HG03025 (cell line): Measurements from ENCODE around the gene VIPR1.

Source experiments
- ATAC-seq: cut with Tn5 transposase; IDR thresholded peaks from one replicate; pipeline ENCODE4 v1.9.1; 2021; ENCODE audit warnings: mild to moderate bottlenecking, moderate library complexity; ENCODE audit not compliant: unreplicated experiment, low FRiP score

The VIPR1 gene

DNA sequence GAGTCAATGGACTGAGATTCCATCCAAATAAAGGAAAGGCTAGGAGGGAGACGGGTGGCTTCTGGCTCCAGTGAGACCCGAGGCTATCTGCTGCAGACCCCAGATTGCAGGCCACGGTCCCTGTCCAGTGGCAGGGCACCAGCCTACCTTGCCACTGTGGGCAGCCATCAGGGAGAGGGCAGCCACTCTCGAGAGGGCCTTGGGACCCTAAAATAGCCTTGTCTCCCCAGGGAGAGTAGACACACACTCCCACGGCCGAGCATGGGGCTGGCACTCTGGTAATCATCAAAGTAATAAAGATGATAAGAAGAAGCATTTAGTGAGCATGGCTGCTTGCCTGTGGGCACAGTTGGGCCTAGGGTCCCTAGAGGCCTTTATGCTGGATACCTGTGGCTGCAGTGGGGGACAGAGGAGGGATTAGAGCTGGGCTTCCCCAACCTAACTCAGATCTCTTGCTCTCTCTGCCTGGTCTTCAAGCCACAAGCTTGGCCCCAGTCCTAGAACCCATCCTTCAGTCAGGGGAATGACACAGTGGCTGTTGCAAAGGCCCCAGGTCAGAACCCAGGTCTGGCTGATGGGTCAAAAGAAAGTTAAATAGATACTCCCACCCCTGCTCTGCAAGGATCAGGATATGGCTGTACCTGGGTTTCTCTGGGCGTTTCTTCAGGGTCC, 9.2 kb upstream of the VIPR1 start:
- no peak for ATAC-seq

DNA sequence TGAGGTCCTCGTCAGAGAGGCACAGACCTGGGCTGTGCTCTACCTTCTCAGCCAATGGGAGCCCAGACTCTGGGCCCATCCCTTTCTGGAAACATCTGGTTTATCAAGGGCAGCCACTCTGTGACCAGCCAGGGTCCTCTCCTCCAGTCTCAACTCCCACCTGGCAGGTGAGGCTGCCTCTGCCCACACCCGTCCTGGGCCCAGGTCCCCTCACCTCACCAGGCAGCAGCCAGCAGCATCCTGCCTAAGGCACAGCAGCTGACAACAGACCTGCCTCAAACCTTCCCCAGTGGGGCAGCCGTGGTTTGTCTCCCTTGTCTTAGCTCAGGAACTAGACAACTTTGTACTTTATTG, 8.7 kb upstream of the VIPR1 start:
- ATAC-seq = no peak

DNA sequence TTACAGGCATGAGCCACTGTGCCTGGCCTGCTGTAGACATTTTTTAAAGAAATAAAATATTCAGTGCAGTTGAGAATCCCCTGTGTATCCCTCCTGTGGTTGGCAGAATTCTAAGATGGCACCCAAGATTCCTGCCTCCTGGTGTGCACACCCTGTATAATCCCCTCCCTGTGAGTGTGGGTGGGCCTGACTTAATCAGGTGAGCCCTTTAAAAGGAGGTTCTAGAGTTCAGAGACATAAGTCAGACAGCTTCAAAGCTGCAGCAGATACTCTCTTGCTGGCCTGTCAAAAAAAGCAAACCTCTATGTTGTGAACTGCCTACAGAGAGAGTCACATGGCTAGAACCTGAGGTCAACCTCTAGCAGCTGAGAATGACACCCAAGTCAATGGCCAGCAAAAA, 7.0 kb upstream of the VIPR1 start:
- ATAC-seq = no peak

DNA sequence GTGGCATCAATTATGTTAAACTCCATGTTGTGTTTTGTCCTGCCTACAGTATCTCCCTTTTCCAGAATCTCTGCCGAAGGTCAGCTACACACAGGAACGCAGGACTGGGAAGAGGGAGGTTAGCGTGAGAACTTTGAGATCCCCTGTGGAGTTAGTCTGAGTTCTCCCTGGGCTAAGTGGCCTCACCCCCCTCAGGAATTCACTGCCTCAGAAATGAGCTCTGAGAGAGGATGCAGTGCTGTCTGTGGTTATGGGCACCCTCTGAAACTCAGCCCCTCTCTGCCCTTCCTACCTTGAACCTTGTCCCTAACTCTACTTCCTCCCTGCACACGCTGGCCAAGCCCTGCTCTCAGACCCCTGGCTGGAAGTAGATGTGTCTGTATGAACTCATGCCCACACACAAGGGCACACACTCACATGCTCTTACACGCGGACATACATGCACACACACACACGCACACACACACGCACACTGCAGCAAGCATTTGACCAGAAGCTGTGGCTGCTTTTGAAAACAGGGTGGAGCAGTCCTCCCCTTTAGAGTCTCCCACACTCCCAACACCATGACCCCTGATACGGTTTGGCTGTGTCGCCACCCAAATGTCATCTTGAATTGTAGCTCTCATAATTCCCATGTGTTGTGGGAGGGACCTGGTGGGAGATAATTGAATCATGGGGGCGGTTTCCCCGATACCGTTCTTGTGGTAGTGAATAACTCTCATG, 5.3 kb upstream of the VIPR1 start:
- ATAC-seq = no peak

DNA sequence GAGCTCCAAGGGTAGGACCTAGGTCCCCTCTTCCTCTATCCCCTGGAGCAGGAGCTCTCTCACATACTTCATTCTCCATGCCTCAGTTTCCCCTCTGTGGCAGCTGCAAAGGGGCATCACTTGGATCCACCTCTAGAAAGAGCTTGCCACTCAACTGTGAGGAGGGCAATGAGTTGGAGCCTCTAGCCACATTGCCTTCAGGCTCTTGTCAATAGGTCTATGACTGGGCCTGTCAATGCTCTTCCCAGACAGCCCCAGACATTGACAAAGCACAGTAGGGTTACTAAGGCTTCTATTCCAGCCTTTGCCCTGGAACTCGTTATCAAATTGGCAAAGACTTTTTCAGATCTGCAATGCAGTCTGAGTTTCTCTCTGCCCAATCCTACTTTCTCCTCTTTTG, 4.4 kb upstream of the VIPR1 start:
- ATAC-seq = no peak

DNA sequence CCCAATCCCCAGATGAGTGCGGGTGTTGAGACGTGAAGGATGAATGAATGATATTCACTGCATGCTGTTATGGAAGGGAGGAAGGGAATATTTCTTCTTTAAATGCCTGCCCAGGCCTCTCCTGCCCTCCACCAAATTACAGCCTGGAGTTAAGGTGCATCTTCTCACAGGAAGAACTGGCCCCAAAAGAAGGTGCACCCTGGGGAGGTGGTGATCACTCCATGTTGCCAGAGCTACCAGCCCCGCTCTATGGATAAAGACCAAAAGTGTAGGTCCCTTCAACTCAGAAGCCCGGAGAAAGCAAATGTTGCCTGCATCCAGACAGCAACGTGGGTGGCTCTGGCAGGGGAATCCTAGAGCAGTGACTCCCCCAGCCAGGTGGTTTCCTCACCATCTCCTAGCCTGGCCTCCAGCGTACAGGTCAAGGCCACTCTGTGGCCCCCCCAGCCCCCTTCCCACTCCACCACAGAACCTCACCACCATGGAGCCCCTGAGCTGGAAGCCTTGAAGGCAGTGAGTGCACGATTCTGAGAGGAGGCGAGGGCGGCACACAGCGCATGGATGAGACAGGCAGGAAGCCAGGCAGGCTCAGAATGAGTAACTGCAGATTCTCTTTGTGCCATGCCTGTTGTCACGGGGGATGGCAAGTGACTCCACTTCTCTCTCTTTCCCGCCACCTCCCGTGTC, 3.5 kb upstream of the VIPR1 start:
- ATAC-seq = no peak

DNA sequence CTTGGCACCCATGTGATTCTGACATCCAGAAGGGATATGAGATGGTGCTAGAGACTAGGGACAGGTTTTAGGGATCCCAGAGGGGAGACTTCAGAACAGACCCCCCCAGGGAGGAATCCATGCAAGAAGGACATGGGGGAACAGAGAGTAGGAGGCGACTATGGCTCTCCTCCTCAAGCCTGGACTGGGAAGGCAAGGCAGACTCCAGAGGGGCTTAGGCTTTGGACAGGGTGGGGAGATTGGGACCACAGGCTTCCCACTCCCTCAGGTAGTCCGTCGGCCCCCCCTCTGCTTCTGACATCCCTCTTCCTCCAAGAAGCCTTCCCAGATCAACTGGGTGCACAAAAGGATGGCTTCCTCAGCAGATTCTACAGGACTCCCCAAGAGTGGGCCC, 3.0 kb upstream of the VIPR1 start:
- no peak for ATAC-seq

DNA sequence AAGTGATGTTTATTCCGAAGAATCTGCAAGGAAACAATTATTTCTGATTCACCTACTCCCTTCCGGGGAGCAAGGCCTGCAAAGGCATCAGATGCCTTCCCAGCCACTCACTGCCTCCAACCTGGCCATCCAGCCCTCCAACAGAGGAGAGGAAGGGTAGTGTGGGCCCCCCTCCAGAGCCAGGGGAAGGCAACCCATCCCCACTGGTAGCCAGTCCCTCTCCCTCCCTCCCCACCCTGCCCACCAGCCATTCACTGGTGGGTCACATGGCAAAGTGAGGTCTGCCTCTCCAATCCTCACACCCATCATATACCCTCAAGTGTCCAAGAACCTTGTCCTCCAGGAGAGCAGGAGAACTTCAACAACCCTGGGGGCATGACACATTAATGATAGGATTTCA, 2.4 kb upstream of the VIPR1 start:
- ATAC-seq = no peak

DNA sequence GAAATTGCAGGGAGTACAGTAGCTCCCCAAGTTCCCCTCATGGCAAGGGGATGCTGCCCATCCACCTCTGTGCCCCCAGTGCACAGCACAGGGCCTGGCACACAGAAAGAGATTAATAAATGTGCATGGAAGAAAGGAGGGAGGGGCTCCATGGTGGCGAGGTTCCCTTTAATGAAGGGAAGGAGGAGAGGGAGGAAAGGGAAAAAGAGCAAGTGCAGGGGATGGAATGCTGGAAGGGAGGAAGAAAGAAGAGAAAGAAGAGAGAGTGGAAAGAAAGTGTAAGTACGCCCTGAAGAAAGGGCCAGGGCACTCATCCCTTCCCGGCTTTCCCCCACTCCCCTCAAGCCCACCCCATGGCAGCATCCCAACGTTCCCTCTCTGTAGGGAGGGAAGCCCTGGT, 1.5 kb upstream of the VIPR1 start:
- no peak for ATAC-seq

DNA sequence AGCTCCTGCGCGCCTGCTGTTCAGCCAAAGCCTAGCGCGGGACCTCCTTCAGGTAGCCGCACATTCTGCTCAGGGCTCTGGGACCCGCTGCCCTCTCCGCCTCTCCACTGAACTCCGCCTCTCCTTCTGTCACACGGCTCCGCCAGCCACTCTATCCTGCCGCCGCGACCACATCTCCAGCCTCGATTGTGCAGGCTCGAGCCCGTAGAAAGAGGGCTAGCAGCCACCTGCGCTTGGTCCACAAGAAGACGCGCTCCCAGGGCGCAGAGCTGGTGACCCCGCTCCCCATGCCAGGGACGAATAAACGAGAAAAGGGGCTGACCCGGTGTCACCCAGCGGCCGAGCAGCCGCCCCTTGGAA, 1.1 kb upstream of the VIPR1 start:
- ATAC-seq = no peak

DNA sequence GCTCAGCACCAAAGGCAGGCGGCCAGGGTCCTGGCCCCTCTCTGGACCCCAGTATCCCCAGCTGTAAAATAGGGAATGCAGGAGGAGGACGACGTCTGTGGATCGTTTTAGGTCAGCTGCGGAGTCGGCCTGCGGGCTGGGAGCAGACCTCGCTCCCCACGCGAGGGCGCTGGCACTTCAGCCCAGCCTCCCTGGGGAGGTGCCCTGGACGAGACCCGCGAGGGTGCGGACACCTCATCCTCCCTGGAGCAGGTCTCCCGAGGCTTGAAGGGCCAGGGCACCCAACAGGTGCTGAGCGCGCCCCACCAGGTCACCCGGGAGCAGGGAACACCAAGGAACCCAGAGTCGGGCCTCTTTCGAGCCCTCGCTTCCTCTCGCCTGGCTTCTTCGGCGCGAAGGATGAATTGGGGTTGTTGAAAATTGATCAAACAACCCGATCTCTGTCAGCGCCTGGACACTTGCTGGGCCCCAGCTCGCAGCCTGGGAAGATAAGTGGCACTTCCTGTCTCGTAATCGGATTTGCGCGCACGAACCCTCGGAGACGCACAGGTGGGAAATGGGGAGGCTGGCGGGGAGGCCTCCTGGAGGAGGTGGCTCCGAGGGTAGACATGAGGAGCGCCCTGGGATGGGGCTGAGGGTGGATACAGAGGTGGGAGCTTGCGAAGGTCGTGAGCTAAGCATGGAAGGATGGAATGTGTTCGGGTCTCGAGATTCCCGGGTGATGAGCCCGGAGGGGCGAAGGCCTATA, 588 bp upstream of the VIPR1 start:
- ATAC-seq = peak; percentile 23

DNA sequence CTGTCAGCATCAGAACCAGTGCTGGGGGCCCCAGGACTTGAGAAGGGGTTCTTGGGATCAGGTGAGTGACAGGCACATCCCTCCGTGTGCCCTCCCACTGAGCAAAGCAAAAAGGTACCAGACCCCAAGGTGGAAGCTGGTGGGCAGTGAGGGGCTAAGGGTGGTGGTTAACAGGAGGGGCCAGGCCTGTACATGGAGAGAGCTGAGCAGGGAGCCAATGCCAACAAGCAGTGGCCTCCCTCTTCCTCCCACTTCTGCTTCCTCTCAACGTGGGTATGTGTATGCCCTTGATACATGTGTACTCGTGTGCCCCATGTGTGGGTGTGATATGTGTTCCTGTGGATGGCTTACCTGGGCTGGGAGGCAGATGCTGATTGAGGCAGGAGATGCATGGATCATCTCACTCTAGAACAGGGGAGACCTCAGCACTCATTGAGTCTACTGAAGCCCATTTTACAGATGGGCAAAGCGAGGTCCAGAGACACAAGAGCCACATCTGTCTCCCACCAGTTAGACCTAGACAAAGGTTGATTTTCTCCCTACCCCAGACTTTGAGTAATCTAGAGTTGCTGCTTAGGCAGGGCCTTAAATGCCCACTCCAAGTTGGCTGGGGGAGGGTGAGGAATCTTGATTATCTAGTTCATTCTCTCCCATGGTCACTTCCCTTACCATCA, 945 bp downstream of the VIPR1 start:
- no peak for ATAC-seq

DNA sequence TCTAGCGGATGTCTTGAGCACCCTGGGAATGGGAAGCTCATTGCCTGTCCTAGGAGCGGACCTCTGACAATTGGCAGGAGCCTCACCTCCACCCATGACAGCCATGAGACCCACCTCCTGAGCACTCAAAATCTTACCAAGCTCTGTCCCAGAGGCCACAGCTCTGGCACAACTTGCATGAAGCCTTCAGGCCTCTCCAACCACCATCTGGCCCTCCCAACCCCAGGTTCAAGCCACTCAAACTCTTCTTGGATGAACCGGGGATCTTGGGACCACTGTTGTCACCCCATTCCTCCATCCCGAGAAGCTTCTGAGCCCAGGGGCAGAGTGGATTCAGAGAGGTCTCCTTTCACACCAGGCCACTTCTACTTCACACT, 1.5 kb downstream of the VIPR1 start:
- ATAC-seq = no peak

DNA sequence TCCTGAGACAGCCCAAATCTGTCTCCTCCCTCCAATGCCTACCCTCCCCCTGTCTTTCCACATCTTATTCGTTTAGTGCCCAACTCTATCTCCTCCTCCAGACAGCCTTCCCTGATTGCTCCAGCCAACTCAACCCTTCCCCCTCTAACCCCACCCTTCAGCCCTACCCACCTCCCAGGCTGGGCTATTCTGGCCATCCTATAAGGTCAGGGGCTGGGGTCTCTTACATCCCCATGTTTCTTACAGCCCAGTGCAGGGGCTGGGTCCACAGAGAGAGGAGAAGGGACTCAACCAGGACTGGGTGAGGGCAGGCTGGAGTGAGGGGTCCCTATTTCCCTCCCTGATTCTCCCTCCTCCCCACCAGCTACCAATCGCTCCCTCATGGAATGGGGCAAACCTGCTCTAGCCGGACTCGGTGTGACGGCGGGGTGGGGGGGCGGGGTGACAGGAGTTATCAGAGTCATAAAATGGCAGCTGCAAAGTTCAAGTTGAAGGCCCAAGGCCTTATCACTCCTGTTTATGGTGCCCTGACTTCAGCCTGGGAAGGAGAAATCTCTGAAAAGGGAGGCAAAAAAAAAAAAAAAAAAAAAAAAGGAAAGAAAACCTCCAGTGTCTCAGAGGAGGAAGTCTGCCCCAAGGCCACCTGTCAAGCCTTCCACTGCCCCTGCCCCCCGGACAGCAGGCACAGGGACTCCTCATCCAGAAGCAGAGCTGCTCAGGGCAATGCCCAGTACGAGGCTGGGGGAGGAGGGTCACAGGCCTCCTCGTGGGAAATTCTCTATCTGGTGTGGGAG, 2.1 kb downstream of the VIPR1 start:
- ATAC-seq = no peak

DNA sequence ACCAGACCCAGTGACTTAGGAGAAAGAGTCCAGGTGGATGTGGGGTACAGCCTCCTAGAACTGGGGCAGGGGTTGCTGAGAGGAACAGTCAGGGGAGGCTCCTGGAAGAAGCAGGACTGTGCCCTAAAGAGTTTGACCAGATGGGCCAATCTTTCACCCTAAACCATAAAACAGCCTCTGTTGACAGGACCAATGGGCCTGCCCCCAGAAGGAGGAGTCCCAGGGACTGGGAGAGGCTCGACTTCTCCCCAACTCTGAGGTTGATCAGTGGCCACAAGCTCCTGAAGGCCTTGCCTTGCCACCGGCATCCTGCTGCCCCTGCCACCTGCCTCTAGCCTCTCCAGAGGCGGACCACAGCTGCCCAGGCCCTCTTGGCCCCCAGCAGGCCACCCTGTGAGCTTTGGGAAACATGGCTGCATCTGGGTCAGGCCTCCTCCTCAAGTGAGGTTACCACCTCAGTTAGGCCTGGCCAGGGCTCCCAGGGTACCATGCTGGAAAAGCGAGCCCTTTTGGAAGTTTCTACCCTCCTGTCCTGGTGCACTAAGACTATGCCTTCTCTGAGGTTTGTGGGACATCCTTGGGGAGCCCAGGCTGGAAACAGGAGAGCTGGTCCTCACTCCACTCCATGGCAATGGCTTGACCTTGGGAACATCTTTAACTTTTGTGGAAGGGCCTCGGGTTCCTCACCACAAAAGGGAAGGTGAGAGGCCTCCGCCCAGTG, 2.8 kb downstream of the VIPR1 start:
- no peak for ATAC-seq

DNA sequence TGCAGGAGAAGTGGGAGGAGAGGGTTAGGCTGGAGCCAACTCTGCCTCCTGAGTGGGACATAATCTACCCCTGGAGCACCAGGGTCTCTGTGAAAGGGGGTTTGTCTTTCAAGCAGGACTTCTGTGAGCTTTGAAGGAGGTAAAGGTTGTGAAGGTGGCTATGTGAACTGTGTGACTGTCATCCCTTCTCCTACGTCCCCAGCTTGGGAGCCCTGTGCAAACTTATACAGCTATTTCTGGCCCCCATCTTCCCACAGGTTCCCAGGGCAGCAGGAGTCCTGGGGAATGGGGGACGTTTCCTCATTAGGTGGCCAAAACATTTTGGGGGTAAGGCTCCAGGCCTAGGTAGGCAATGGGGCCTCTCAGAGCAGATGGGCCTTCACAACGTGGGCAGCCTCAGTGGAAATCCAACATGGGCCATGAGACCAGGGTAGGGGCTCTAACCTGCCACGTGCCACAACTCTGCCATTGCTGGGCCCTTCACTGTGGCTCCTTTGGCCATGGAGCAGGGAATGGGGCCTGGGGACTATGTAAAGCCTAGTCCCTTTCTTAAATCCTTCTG, 3.5 kb downstream of the VIPR1 start:
- ATAC-seq = no peak

DNA sequence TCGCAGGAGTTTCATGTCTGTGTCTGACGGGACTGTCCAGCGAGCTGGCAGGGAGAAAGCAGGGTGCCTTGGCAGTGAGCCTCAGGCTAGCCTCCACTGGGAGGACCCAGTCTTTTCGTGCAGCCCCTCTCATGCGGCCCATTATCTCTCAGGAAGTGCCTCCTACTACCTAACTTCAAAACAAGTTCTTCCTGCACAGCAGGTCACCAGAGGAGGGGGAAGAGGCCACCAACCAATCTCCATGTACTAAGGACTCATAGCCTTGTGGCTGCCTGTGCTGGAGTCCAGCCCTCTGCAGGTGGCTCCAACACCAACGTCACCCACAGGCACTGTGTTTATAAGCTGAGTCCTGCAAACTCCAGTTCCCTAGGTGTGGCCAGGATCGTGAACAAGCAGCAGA, 4.8 kb downstream of the VIPR1 start:
- no peak for ATAC-seq

DNA sequence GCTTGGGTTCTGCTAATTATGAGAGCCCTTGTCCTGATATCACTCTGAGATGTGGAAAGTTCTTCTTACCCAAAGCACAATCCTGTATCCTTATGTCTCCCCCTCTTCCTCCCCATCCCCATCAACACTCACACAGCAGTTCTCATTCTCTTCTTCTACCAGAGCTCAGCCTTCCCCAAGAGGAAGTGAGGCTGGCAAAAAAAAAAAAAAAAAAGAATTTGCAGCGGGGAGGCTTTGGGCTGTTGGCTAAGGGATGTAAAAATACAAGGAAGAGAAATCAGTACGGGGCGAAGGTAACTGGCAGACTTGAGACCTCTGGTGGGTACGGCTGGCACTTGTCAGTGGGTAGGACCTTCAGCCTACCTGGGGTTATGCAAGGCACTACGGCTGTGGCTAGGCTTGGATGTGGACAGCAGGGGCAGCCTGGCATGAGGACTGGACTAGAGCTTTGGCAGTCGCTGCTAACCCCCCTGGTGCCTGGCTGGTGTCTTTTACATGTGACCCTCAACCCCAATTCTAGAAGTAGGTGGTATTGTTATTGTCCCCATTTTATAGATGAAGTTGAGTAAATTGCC, 5.4 kb downstream of the VIPR1 start:
- no peak for ATAC-seq

DNA sequence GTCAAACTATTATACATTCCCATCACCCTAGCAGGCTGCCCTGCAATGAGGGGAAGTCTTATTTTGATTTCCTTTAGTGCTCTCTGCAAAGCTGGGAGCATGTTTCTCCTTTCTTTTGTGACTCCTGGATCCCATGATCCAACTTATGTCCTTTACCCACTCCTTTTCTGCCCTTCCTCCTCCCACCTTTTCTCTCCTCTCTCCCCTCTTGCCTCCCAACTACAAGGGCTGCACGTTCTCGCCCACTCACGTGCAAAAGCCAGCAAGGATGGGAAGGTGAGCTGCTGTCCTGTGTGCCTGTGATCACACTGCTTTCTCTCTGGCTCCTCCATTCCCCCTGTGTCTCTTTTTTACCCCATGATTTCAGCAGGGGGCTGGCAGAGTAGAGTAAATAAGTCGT, 6.1 kb downstream of the VIPR1 start:
- ATAC-seq = no peak
